Measurements from ENCODE around the gene TSHB.

The TSHB gene

GRCh38 chr1:115062542-115063004 is 32.9 kb downstream of the TSHB start:
- peak; percentile 92 for DNase-seq

GRCh38 chr1:115063228-115063901 is 33.7 kb downstream of the TSHB start:
- peak; percentile 24 for DNase-seq

GRCh38 chr1:115064461-115064860 is 34.8 kb downstream of the TSHB start:
- no peak for DNase-seq

- DNase-seq, result no peak
Observed at GRCh38 chr1:115065021-115065420, 35.4 kb downstream of the TSHB start.

- no peak for DNase-seq
Observed at GRCh38 chr1:115067161-115067859, 37.7 kb downstream of the TSHB start.

GRCh38 chr1:115068826-115069585 is 39.4 kb downstream of the TSHB start:
- DNase-seq, result no peak

GRCh38 chr1:115069659-115070308 is 40.2 kb downstream of the TSHB start:
- DNase-seq, result no peak

GRCh38 chr1:115071012-115071664 is 41.5 kb downstream of the TSHB start:
- DNase-seq, result no peak

- no peak for DNase-seq
Observed at GRCh38 chr1:115073298-115074087, 43.9 kb downstream of the TSHB start.

- DNase-seq, result no peak
Observed at GRCh38 chr1:115074839-115075534, 45.4 kb downstream of the TSHB start.

- DNase-seq, result no peak
Observed at GRCh38 chr1:115076384-115076915, 46.8 kb downstream of the TSHB start.

GRCh38 chr1:115077286-115077983 is 47.8 kb downstream of the TSHB start:
- no peak for DNase-seq

- DNase-seq, result no peak
Observed at GRCh38 chr1:115077984-115078330, 48.3 kb downstream of the TSHB start.

GRCh38 chr1:115078708-115079107 is 49.1 kb downstream of the TSHB start:
- DNase-seq, result no peak

GRCh38 chr1:115082949-115083348 is 53.3 kb downstream of the TSHB start:
- no peak for DNase-seq

Data from activated CD4-positive, alpha-beta T cell treated with anti-CD3 and anti-CD28 coated beads, Interleukin-2, amount 50 U/mL, for 1 hour (primary cell).